GM12878 (cell line): ENCODE measurements around the gene CD2BP2. TPM values are rescaled to one million over a fixed set of nuclear protein-coding genes. Genes with fewer than 3 reads are reported as not detected.
A peak's percentile ranks its signal among the peaks of the same experiment; 100 is the strongest.

Experiments used
- CBX3 ChIP-seq: fragments of 200-600 bp; sonication (generic); IDR thresholded peaks from 2 replicates; pipeline ENCODE4 v1.6.1; 2016; ENCODE audit warnings: low read depth, borderline replicate concordance
- CHD1 ChIP-seq: IDR thresholded peaks from 2 replicates; pipeline ENCODE4 v1.6.1; 2012; ENCODE audit warnings: low read depth, low read length, improper control_type of control experiment
- CHD2 ChIP-seq: IDR thresholded peaks from 2 replicates; pipeline ENCODE4 v1.6.1; 2011; ENCODE audit warnings: low read depth, low read length, improper control_type of control experiment, borderline replicate concordance
- DPF2 ChIP-seq: fragments of 450-650 bp; IDR thresholded peaks from 2 replicates; pipeline ENCODE4 v1.6.1; 2017; ENCODE audit warnings: mild to moderate bottlenecking
- EED ChIP-seq: sonication (generic); IDR thresholded peaks from 2 replicates; pipeline ENCODE4 v1.6.1; 2016; ENCODE audit warnings: antibody characterized with exemption, low read depth
- EP300 ChIP-seq, 2 experiments: fragments of 150-350 bp in 1 of 2; IDR thresholded peaks; 2 replicates each; pipeline ENCODE4 v1.6.1; 2011 to 2012; ENCODE audit warnings: low read depth in 2 of 2, low read length in 2 of 2, borderline replicate concordance in 1 of 2, improper control_type of control experiment in 1 of 2, inconsistent platforms in 1 of 2; ENCODE audit not compliant: control insufficient read depth in 1 of 2
- HCFC1 ChIP-seq: fragments of 150-350 bp; IDR thresholded peaks from 2 replicates; pipeline ENCODE4 v1.6.1; 2014; ENCODE audit warnings: low read length
- IRF4 ChIP-seq: IDR thresholded peaks from 2 replicates; pipeline ENCODE4 v1.6.1; 2011; ENCODE audit warnings: low read depth, low read length
- MXI1 ChIP-seq: fragments of 150-350 bp; IDR thresholded peaks from 2 replicates; pipeline ENCODE4 v1.6.1; 2011; ENCODE audit warnings: low read depth, mild to moderate bottlenecking, inconsistent platforms, low read length, improper control_type of control experiment
- PML ChIP-seq: IDR thresholded peaks from 2 replicates; pipeline ENCODE4 v1.6.1; 2012; ENCODE audit warnings: low read length, inconsistent platforms
- SIN3A ChIP-seq: IDR thresholded peaks from 2 replicates; pipeline ENCODE4 v1.6.1; 2012; ENCODE audit warnings: low read depth, low read length, improper control_type of control experiment
- SIX5 ChIP-seq: IDR thresholded peaks from 2 replicates; pipeline ENCODE4 v1.6.1; 2011; ENCODE audit warnings: mild to moderate bottlenecking, low read depth, low read length, moderate library complexity; ENCODE audit not compliant: severe bottlenecking
- TAF1 ChIP-seq: IDR thresholded peaks from 2 replicates; pipeline ENCODE4 v1.6.1; 2011; ENCODE audit warnings: mild to moderate bottlenecking, low read depth, low read length, borderline replicate concordance
- TCF3 ChIP-seq: IDR thresholded peaks from 2 replicates; pipeline ENCODE4 v1.6.1; 2012; ENCODE audit warnings: low read depth, mild to moderate bottlenecking, low read length, borderline replicate concordance; ENCODE audit not compliant: insufficient read depth
- TCF7 ChIP-seq: IDR thresholded peaks from 2 replicates; pipeline ENCODE4 v1.6.1; 2014; ENCODE audit warnings: antibody characterized with exemption, borderline replicate concordance
- YY1 ChIP-seq: IDR thresholded peaks from 2 replicates; pipeline ENCODE4 v1.6.1; 2011; ENCODE audit warnings: low read depth, mild to moderate bottlenecking, low read length
- ZNF274 ChIP-seq: IDR thresholded peaks from one replicate; pipeline ENCODE4 v1.8.0; 2011; ENCODE audit not compliant: insufficient read length, insufficient read depth
- ZZZ3 ChIP-seq: IDR thresholded peaks from 2 replicates; pipeline ENCODE4 v1.6.1; 2011; ENCODE audit warnings: low read depth; ENCODE audit not compliant: control insufficient read depth, insufficient read length
- polyA plus RNA-seq, 11 experiments: library from polyadenylated mRNA; depleted of rRNA in 4 of 11; unstranded in 6 of 11; stranded (reverse) in 5 of 11; fragments of >200 nt; fragmentation: Nextera tagmentation in 4 of 11; fragmentation: Illumina TruSeq in 1 of 11; extraction: Ambion mirVana in 4 of 11; extraction: Trizol in 1 of 11; gene quantifications; 1 replicate in 1 of 11; 2 replicates in 10 of 11; pipeline versions ENCODE4 v1.2.1 to v1.2.3, GENCODE V29; 2011 to 2016; ENCODE audit warnings: inconsistent platforms in 2 of 11, missing spikeins in 2 of 11, low read depth in 1 of 11
- total RNA-seq, 4 experiments: library from RNA; depleted of rRNA in 3 of 4; stranded (reverse); fragments of >200 nt in 3 of 4; fragmentation: Illumina TruSeq in 1 of 4; extraction: Trizol in 1 of 4; gene quantifications; 2 replicates each; pipeline versions ENCODE4 v1.2.1 to v1.2.3, GENCODE V29; 2013 to 2021
- TF ChIP-seq, protein P1 (sequence below): fragments of 450-650 bp; IDR thresholded peaks from 2 replicates; pipeline ENCODE4 v1.6.1; 2017; ENCODE audit warnings: mild to moderate bottlenecking
- TF ChIP-seq, protein P2 (sequence below): IDR thresholded peaks from 2 replicates; pipeline ENCODE4 v1.6.1; 2012; ENCODE audit warnings: low read depth, low read length, improper control_type of control experiment
- TF ChIP-seq, protein P3 (sequence below): fragments of 450-650 bp; IDR thresholded peaks from 2 replicates; pipeline ENCODE4 v1.6.1; 2017; ENCODE audit warnings: mild to moderate bottlenecking, low read depth, inconsistent platforms; ENCODE audit not compliant: poor library complexity, severe bottlenecking
- TF ChIP-seq, protein P4 (sequence below): fragments of 450-650 bp; IDR thresholded peaks from 2 replicates; pipeline ENCODE4 v1.6.1; 2016; ENCODE audit warnings: mild to moderate bottlenecking, moderate library complexity, borderline replicate concordance

The CD2BP2 gene
- total and polyA plus RNA-seq, 10 of the 15 experiments (the other 5 are each of a cell fraction or from before 2014, with no cell fraction given) = 3.3 to 47.9 (median 31.8) TPM

DNA sequence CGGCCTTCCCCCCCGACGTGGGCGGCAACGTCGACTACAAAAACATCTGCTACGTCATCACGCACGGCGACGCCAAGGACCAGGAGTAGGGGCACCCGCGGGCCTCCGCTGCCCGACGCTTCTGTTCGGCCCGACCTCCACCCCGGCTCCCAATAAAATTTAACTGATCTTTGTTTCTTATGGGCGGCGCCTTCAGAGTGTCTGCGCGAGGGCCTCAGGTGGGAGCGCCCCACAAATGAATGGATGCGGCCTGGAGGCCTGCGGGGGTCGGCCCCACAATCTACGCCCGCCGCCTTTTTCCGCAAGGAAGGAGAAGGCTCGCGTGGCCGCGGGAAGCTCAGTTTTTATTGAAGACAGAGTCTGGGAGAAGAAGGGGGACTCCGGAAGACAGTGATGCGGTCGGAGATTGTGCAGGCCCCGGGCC lies 22.7 kb upstream of the CD2BP2 start (continued):
- TF ChIP-seq CHD1 (no peak), DPF2 (peak; percentile 72), MXI1 (no peak), TAF1 (no peak), CHD2 (no peak), EP300 (IDR thresholded peaks at IDR 0.05; ENCODE audit: borderline replicate concordance in 1 of 2, control insufficient read depth in 1 of 2, low read depth in 2 of 2, low read length in 2 of 2) (0 out of 4 replicates have a peak, but pooled peaks of 1 of the 2 experiments have one; percentile 5), TCF7 (no peak), YY1 (no peak), TCF3 (no peak), PML (0 out of 2 replicates have a peak, but pooled peaks have one; percentile 17), IRF4 (no peak), ZZZ3 (no peak), ZNF274 (no peak), CBX3 (no peak), HCFC1 (no peak), SIN3A (peak; percentile 37; the same call in 1 of the 2 replicates), SIX5 (no peak), EED (no peak)
- TF ChIP-seq, protein P1, sequence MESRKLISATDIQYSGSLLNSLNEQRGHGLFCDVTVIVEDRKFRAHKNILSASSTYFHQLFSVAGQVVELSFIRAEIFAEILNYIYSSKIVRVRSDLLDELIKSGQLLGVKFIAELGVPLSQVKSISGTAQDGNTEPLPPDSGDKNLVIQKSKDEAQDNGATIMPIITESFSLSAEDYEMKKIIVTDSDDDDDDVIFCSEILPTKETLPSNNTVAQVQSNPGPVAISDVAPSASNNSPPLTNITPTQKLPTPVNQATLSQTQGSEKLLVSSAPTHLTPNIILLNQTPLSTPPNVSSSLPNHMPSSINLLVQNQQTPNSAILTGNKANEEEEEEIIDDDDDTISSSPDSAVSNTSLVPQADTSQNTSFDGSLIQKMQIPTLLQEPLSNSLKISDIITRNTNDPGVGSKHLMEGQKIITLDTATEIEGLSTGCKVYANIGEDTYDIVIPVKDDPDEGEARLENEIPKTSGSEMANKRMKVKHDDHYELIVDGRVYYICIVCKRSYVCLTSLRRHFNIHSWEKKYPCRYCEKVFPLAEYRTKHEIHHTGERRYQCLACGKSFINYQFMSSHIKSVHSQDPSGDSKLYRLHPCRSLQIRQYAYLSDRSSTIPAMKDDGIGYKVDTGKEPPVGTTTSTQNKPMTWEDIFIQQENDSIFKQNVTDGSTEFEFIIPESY = no peak
- TF ChIP-seq, protein P2, sequence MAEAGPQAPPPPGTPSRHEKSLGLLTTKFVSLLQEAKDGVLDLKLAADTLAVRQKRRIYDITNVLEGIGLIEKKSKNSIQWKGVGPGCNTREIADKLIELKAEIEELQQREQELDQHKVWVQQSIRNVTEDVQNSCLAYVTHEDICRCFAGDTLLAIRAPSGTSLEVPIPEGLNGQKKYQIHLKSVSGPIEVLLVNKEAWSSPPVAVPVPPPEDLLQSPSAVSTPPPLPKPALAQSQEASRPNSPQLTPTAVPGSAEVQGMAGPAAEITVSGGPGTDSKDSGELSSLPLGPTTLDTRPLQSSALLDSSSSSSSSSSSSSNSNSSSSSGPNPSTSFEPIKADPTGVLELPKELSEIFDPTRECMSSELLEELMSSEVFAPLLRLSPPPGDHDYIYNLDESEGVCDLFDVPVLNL = no peak
- TF ChIP-seq, protein P3, sequence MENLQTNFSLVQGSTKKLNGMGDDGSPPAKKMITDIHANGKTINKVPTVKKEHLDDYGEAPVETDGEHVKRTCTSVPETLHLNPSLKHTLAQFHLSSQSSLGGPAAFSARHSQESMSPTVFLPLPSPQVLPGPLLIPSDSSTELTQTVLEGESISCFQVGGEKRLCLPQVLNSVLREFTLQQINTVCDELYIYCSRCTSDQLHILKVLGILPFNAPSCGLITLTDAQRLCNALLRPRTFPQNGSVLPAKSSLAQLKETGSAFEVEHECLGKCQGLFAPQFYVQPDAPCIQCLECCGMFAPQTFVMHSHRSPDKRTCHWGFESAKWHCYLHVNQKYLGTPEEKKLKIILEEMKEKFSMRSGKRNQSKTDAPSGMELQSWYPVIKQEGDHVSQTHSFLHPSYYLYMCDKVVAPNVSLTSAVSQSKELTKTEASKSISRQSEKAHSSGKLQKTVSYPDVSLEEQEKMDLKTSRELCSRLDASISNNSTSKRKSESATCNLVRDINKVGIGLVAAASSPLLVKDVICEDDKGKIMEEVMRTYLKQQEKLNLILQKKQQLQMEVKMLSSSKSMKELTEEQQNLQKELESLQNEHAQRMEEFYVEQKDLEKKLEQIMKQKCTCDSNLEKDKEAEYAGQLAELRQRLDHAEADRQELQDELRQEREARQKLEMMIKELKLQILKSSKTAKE = no peak
- TF ChIP-seq, protein P4, sequence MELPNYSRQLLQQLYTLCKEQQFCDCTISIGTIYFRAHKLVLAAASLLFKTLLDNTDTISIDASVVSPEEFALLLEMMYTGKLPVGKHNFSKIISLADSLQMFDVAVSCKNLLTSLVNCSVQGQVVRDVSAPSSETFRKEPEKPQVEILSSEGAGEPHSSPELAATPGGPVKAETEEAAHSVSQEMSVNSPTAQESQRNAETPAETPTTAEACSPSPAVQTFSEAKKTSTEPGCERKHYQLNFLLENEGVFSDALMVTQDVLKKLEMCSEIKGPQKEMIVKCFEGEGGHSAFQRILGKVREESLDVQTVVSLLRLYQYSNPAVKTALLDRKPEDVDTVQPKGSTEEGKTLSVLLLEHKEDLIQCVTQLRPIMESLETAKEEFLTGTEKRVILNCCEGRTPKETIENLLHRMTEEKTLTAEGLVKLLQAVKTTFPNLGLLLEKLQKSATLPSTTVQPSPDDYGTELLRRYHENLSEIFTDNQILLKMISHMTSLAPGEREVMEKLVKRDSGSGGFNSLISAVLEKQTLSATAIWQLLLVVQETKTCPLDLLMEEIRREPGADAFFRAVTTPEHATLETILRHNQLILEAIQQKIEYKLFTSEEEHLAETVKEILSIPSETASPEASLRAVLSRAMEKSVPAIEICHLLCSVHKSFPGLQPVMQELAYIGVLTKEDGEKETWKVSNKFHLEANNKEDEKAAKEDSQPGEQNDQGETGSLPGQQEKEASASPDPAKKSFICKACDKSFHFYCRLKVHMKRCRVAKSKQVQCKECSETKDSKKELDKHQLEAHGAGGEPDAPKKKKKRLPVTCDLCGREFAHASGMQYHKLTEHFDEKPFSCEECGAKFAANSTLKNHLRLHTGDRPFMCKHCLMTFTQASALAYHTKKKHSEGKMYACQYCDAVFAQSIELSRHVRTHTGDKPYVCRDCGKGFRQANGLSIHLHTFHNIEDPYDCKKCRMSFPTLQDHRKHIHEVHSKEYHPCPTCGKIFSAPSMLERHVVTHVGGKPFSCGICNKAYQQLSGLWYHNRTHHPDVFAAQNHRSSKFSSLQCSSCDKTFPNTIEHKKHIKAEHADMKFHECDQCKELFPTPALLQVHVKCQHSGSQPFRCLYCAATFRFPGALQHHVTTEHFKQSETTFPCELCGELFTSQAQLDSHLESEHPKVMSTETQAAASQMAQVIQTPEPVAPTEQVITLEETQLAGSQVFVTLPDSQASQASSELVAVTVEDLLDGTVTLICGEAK = peak; percentile 73
